ENCODE data around the gene LRFN3.

Gene LRFN3

DNA sequence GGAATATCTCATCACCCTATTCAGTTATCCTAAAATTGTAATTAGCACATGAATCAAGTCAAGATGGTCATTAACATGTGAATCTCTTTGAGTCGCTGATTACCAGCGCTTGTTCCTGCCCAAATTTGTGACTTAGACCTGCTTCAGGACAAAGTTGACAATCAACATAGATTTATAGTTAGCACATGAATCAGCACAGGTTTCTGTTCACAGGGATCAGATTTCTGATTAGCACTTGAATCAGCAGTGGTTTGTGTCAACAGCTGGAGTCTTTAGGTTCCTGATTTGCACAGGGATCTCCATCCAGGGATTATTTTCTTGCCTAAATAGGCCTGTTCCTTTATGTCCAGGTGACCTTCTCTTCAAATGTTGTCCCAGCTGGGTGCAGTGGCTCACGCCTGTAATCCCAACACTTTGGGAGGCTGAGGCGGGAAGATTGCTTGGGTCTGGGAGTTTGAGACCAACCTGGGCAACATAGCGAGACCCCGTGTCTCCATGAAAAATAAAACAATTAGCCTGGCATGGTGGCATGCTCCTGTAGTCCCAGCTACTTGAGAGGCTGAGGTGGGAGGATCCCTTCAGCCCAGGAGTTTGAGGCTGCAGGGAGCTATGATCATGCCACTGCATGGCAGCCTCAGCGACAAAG lies 3.8 kb upstream of the LRFN3 start:
- TF ChIP-seq ZNF70 (CRISPR knock-in tag; IDR thresholded peaks at IDR 0.05) (no peak), SNAI2 (CRISPR knock-in tag; IDR thresholded peaks at IDR 0.05) (no peak), ZFP3 (CRISPR knock-in tag; IDR thresholded peaks at IDR 0.05) (no peak), PATZ1 (CRISPR knock-in tag; IDR thresholded peaks at IDR 0.05; ENCODE audit: borderline replicate concordance) (no peak), TOX (CRISPR knock-in tag; IDR thresholded peaks at IDR 0.05; ENCODE audit: borderline replicate concordance) (no peak)
- TF ChIP-seq, protein P1, sequence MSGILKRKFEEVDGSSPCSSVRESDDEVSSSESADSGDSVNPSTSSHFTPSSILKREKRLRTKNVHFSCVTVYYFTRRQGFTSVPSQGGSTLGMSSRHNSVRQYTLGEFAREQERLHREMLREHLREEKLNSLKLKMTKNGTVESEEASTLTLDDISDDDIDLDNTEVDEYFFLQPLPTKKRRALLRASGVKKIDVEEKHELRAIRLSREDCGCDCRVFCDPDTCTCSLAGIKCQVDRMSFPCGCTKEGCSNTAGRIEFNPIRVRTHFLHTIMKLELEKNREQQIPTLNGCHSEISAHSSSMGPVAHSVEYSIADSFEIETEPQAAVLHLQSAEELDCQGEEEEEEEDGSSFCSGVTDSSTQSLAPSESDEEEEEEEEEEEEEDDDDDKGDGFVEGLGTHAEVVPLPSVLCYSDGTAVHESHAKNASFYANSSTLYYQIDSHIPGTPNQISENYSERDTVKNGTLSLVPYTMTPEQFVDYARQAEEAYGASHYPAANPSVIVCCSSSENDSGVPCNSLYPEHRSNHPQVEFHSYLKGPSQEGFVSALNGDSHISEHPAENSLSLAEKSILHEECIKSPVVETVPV (CRISPR knock-in tag; IDR thresholded peaks at IDR 0.05): no peak
- no peak for ATAC-seq

- TF ChIP-seq, protein P1 (CRISPR knock-in tag; IDR thresholded peaks at IDR 0.05): no peak
- no peak for TF ChIP-seq CSDC2 (CRISPR knock-in tag; IDR thresholded peaks at IDR 0.05)
- TF ChIP-seq, protein P2, sequence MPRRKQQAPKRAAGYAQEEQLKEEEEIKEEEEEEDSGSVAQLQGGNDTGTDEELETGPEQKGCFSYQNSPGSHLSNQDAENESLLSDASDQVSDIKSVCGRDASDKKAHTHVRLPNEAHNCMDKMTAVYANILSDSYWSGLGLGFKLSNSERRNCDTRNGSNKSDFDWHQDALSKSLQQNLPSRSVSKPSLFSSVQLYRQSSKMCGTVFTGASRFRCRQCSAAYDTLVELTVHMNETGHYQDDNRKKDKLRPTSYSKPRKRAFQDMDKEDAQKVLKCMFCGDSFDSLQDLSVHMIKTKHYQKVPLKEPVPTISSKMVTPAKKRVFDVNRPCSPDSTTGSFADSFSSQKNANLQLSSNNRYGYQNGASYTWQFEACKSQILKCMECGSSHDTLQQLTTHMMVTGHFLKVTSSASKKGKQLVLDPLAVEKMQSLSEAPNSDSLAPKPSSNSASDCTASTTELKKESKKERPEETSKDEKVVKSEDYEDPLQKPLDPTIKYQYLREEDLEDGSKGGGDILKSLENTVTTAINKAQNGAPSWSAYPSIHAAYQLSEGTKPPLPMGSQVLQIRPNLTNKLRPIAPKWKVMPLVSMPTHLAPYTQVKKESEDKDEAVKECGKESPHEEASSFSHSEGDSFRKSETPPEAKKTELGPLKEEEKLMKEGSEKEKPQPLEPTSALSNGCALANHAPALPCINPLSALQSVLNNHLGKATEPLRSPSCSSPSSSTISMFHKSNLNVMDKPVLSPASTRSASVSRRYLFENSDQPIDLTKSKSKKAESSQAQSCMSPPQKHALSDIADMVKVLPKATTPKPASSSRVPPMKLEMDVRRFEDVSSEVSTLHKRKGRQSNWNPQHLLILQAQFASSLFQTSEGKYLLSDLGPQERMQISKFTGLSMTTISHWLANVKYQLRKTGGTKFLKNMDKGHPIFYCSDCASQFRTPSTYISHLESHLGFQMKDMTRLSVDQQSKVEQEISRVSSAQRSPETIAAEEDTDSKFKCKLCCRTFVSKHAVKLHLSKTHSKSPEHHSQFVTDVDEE (CRISPR knock-in tag; IDR thresholded peaks at IDR 0.05): no peak
- TF ChIP-seq ARNTL (CRISPR knock-in tag; IDR thresholded peaks at IDR 0.05; ENCODE audit: borderline replicate concordance, low read depth): no peak
- TF ChIP-seq PATZ1 (CRISPR knock-in tag; IDR thresholded peaks at IDR 0.05; ENCODE audit: borderline replicate concordance): no peak
- TF ChIP-seq ZC3H10 (CRISPR knock-in tag; IDR thresholded peaks at IDR 0.05): no peak
- no peak for TF ChIP-seq CREB5 (CRISPR knock-in tag; IDR thresholded peaks at IDR 0.05; ENCODE audit: low read depth)
- TF ChIP-seq ISL1 (CRISPR knock-in tag; IDR thresholded peaks at IDR 0.05): no peak
- TF ChIP-seq SNAI2 (CRISPR knock-in tag; IDR thresholded peaks at IDR 0.05): no peak
- TF ChIP-seq OSR1 (CRISPR knock-in tag; IDR thresholded peaks at IDR 0.05): no peak
- no peak for TF ChIP-seq TOX (CRISPR knock-in tag; IDR thresholded peaks at IDR 0.05; ENCODE audit: borderline replicate concordance)
- no peak for TF ChIP-seq POU6F1 (CRISPR knock-in tag; IDR thresholded peaks at IDR 0.05; ENCODE audit: borderline replicate concordance, low read depth)
- TF ChIP-seq GLIS3 (CRISPR knock-in tag; IDR thresholded peaks at IDR 0.05): no peak
- TF ChIP-seq ESRRG (CRISPR knock-in tag; IDR thresholded peaks at IDR 0.05): no peak
- TF ChIP-seq PPARA (CRISPR knock-in tag; IDR thresholded peaks at IDR 0.05; ENCODE audit: borderline replicate concordance): no peak
- ATAC-seq: no peak
Observed at GRCh38 chr19:35936738-35937268, 629 bp downstream of the LRFN3 start.

Measured in SK-N-SH treated with all-trans-retinoic acid at 6 μM for 48 hours (cell line).